Activated CD4-positive, alpha-beta T cell treated with anti-CD3 and anti-CD28 coated beads for 48 hours (primary cell): Measurements from ENCODE around the gene ACY1.

ENCODE experiments used
- DNase-seq: peaks from one replicate; pipeline ENCODE4 v3.0.0-alpha.2; 2020

ACY1 gene

GRCh38 chr3:51966486-51966885 is 16.8 kb upstream of the ACY1 start:
- no peak for DNase-seq

GRCh38 chr3:51966922-51967383 is 16.4 kb upstream of the ACY1 start:
- DNase-seq: no peak

GRCh38 chr3:51967384-51968169 is 15.8 kb upstream of the ACY1 start, which contains the start of gene PCBP4:
Gene PCBP4 (minus strand): TSS chr3:51967454. CDS start chr3:51961240, 6,214 bp downstream.
- DNase-seq: peak; percentile 46

GRCh38 chr3:51968170-51968775 is 15.1 kb upstream of the ACY1 start:
- DNase-seq: no peak

- DNase-seq: no peak
These were observed 14.3 kb upstream of the ACY1 start for GRCh38 chr3:51968883-51969678.

- DNase-seq: no peak
These were observed 13.5 kb upstream of the ACY1 start for GRCh38 chr3:51969841-51970240.

- DNase-seq: no peak
These were observed 12.6 kb upstream of the ACY1 start for GRCh38 chr3:51970606-51971300.

- no peak for DNase-seq
These were observed 12.0 kb upstream of the ACY1 start for GRCh38 chr3:51971350-51971749.

GRCh38 chr3:51974277-51974962 is 8.9 kb upstream of the ACY1 start:
- peak; percentile 54 for DNase-seq

GRCh38 chr3:51974963-51975851 is 8.1 kb upstream of the ACY1 start, which contains the start of gene ABHD14A:
Gene ABHD14A (plus strand): TSS chr3:51975064. CDS start chr3:51975136, 72 bp downstream.
- peak; percentile 75 for DNase-seq

- peak; percentile 50 for DNase-seq
These were observed 7.3 kb upstream of the ACY1 start for GRCh38 chr3:51975852-51976549.

GRCh38 chr3:51977446-51978142 is 5.7 kb upstream of the ACY1 start:
- no peak for DNase-seq

- DNase-seq: no peak
These were observed 5.2 kb upstream of the ACY1 start for GRCh38 chr3:51978143-51978502.

GRCh38 chr3:51980253-51980652 is 3.1 kb upstream of the ACY1 start:
- no peak for DNase-seq

GRCh38 chr3:51982352-51982837 is 940 bp upstream of the ACY1 start:
- DNase-seq: peak; percentile 61

GRCh38 chr3:51983578-51984268 is 388 bp downstream of the ACY1 start:
- no peak for DNase-seq

GRCh38 chr3:51984269-51984647 is 923 bp downstream of the ACY1 start:
- DNase-seq: no peak

GRCh38 chr3:51985063-51985462 is 1.7 kb downstream of the ACY1 start:
- no peak for DNase-seq
